Keratinocyte (primary cell): ENCODE results near the gene RTL9. TPM values are rescaled to one million over a fixed set of nuclear protein-coding genes. Genes with fewer than 3 reads are reported as not detected.
A peak's percentile ranks its signal among the peaks of the same experiment; 100 is the strongest.

Source experiments
- DNase-seq: peaks from one replicate; pipeline ENCODE4 v3.0.0-alpha.2; 2011; ENCODE audit warnings: low read depth, missing footprints, low spot score
- FAIRE-seq: peaks from 2 replicates; lab custom pipeline; 2011; peaks lifted over from hg19 to GRCh38; lab: Jason Lieb, UNC
- H2AFZ ChIP-seq: 2 replicates; pipeline ENCODE4 v1.6.0; 2012; ENCODE audit warnings: low read length, control low read depth, inconsistent platforms; ENCODE audit not compliant: control insufficient read depth
- H3K27ac ChIP-seq: 2 replicates; pipeline ENCODE4 v1.5.1; 2011; ENCODE audit warnings: low read length; ENCODE audit not compliant: control insufficient read depth, insufficient read depth
- H3K27me3 ChIP-seq: 3 replicates; pipeline ENCODE4 v1.6.0; 2011; ENCODE audit warnings: low read length; ENCODE audit not compliant: control insufficient read depth, insufficient read depth; ENCODE audit errors: extremely low read depth
- H3K36me3 ChIP-seq, 2 experiments: 2 replicates in 1 of 2; 3 replicates in 1 of 2; pipeline ENCODE4 v1.5.1; 2011; ENCODE audit warnings: low read length in 2 of 2, mild to moderate bottlenecking in 1 of 2; ENCODE audit not compliant: control insufficient read depth in 2 of 2, insufficient read depth in 2 of 2; ENCODE audit errors: extremely low read depth in 1 of 2
- H3K4me1 ChIP-seq: 3 replicates; pipeline ENCODE4 v1.5.1; 2011; ENCODE audit warnings: low read length; ENCODE audit not compliant: control insufficient read depth, insufficient read depth; ENCODE audit errors: extremely low read depth
- H3K4me2 ChIP-seq: 3 replicates; pipeline ENCODE4 v1.6.0; 2011; ENCODE audit warnings: low read depth, low read length; ENCODE audit not compliant: control insufficient read depth, insufficient read depth; ENCODE audit errors: extremely low read depth
- H3K4me3 ChIP-seq, 3 experiments: fragments of 200-600 bp in 1 of 3; sonication (generic) in 1 of 3; 2 replicates in 2 of 3; 3 replicates in 1 of 3; pipeline ENCODE4 v1.5.1; 2011 to 2016; ENCODE audit warnings: low read length in 3 of 3, mild to moderate bottlenecking in 3 of 3, control low read depth in 2 of 3, inconsistent platforms in 1 of 3, low read depth in 1 of 3, mixed read lengths in 1 of 3, mixed run types in 1 of 3, moderate library complexity in 1 of 3; ENCODE audit not compliant: control insufficient read depth in 2 of 3, insufficient read depth in 2 of 3; ENCODE audit errors: extremely low read depth in 1 of 3
- H3K79me2 ChIP-seq: 2 replicates; pipeline ENCODE4 v1.6.0; 2012; ENCODE audit warnings: low read length; ENCODE audit not compliant: control insufficient read depth, insufficient read depth
- H3K9ac ChIP-seq: 3 replicates; pipeline ENCODE4 v1.6.0; 2011; ENCODE audit warnings: low read length; ENCODE audit not compliant: control insufficient read depth, insufficient read depth; ENCODE audit errors: extremely low read depth
- H3K9me1 ChIP-seq: 3 replicates; pipeline ENCODE4 v1.6.0; 2011; ENCODE audit warnings: low read length; ENCODE audit not compliant: control insufficient read depth, insufficient read depth; ENCODE audit errors: extremely low read depth
- H3K9me3 ChIP-seq: 2 replicates; pipeline ENCODE4 v1.5.1; 2012; ENCODE audit warnings: low read depth, low read length; ENCODE audit not compliant: control insufficient read depth
- H4K20me1 ChIP-seq: 3 replicates; pipeline ENCODE4 v1.6.0; 2011; ENCODE audit warnings: low read length; ENCODE audit not compliant: control insufficient read depth, insufficient read depth; ENCODE audit errors: extremely low read depth
- CTCF ChIP-seq, 3 experiments: IDR thresholded peaks in 1 of 3; conservative IDR thresholded peaks in 1 of 3; optimal IDR thresholded peaks in 1 of 3; 2 replicates in 2 of 3; 3 replicates in 1 of 3; pipeline versions ENCODE3 to v1.5.1; 2011; ENCODE audit warnings: low read length in 3 of 3, mild to moderate bottlenecking in 3 of 3, moderate library complexity in 2 of 3, control low read depth in 1 of 3, inconsistent platforms in 1 of 3; ENCODE audit not compliant: insufficient read depth in 2 of 3; ENCODE audit errors: extremely low read depth in 1 of 3
- EZH2 ChIP-seq: IDR thresholded peaks from one replicate; pipeline ENCODE4 v1.6.1; 2012; ENCODE audit warnings: inconsistent platforms, mild to moderate bottlenecking, low read length, moderate library complexity
- dilution Hi-C: fragments of 300-500 bp; cut with MboI; formaldehyde crosslinking; loops from one replicate; pipeline ENCODE4 v1.7.0; 2020; ENCODE audit warnings: low sequenced_read_pairs; ENCODE audit not compliant: extremely low pct_ligation_motif_present
- polyA plus RNA-seq, 5 experiments: library from polyadenylated mRNA; depleted of rRNA in 3 of 5; stranded (reverse) in 3 of 5; stranded (forward) in 1 of 5; unstranded in 1 of 5; fragments of >200 nt; gene quantifications; 1 replicate in 1 of 5; 2 replicates in 3 of 5; 3 replicates in 1 of 5; pipeline versions ENCODE4 v1.2.1 to v1.2.3, GENCODE V29; 2011 to 2012; ENCODE audit warnings: missing spikeins in 2 of 5, low read depth in 1 of 5, low replicate concordance in 1 of 5

Gene RTL9
- polyA plus RNA-seq, 1 donor (not counting 4 experiments of a cell fraction or from before 2014, with no cell fraction given) = 0.13 TPM

- Histone ChIP-seq H2AFZ (no peak overlapping the region), H3K4me2 (no peak overlapping the region), H3K4me3 (no peak overlapping the region), H3K9ac (no peak overlapping the region), H4K20me1 (no peaks in the 10 kb centered on the region), H3K79me2 (no peaks in the 10 kb centered on the region), H3K36me3 (no peaks in the 10 kb centered on the region), H3K27me3 (peaks cover 3% of the 10 kb centered on the region), H3K9me3 (no peaks in the 10 kb centered on the region), H3K4me1 (peaks cover 52% of the 10 kb centered on the region), H3K27ac (no peak overlapping the region), H3K9me1 (no peaks in the 10 kb centered on the region)
- DNase-seq (no peak), FAIRE-seq (no peak)
- TF ChIP-seq CTCF (optimal IDR thresholded peaks at IDR 0.05 in 1 of 3, IDR thresholded peaks at IDR 0.05 in 1 of 3, conservative IDR thresholded peaks at IDR 0.05 in 1 of 3; ENCODE audit: extremely low read depth in 1 of 3, insufficient read depth in 2 of 3, low read length in 3 of 3) = no peak
- no peak for TF ChIP-seq EZH2
- dilution Hi-C loops = no loop called here
Measured at GRCh38 chrX:110399966-110400365, 41.3 kb downstream of the RTL9 start.

GRCh38 chrX:110401135-110401534, 42.5 kb downstream of the RTL9 start:
- Histone ChIP-seq H2AFZ (no peak overlapping the region), H3K9ac (no peak overlapping the region), H3K4me3 (no peak overlapping the region), H3K27ac (no peak overlapping the region), H3K9me1 (no peaks in the 10 kb centered on the region), H4K20me1 (no peaks in the 10 kb centered on the region), H3K4me2 (no peak overlapping the region), H3K4me1 (peaks cover 40% of the 10 kb centered on the region), H3K27me3 (peaks cover 3% of the 10 kb centered on the region), H3K79me2 (no peaks in the 10 kb centered on the region), H3K9me3 (no peaks in the 10 kb centered on the region), H3K36me3 (no peaks in the 10 kb centered on the region)
- dilution Hi-C loops = no loop called here
- DNase-seq (no peak), FAIRE-seq (no peak)
- TF ChIP-seq EZH2 = no peak
- TF ChIP-seq CTCF (optimal IDR thresholded peaks at IDR 0.05 in 1 of 3, IDR thresholded peaks at IDR 0.05 in 1 of 3, conservative IDR thresholded peaks at IDR 0.05 in 1 of 3; ENCODE audit: extremely low read depth in 1 of 3, insufficient read depth in 2 of 3, low read length in 3 of 3) = peak in 1 of 3 experiments; percentile 39
